ENCODE data around the gene PDE9A. TPM values are rescaled to one million over a fixed set of nuclear protein-coding genes. Genes with fewer than 3 reads are reported as not detected.

The PDE9A gene
- total RNA-seq, 3 donors from 2014 or later: 3.0 to 14.7 (median 10.5) TPM

GRCh38 chr21:42703136-42703908, 49.9 kb downstream of the PDE9A start:
- TF ChIP-seq POLR2AphosphoS5 (IDR thresholded peaks at IDR 0.05): no peak
- no peak for TF ChIP-seq POLR2A (IDR thresholded peaks at IDR 0.05)
- TF ChIP-seq CTCF (IDR thresholded peaks at IDR 0.05): no peak
- H3K4me1 ChIP-seq: no peaks in the 10 kb centered on the region
- intact Hi-C loops (cut with DNase I; ENCODE audit: low total_unique reads): no loop called here
- H3K27ac ChIP-seq: no peak overlapping the region
- DNase-seq (ENCODE audit: low spot score in 2 of 2): peak in 1 of 2 donors; percentile 38
- no peaks in the 10 kb centered on the region for H3K36me3 ChIP-seq
- H3K4me3 ChIP-seq: no peak overlapping the region
- H3K27me3 ChIP-seq: no peaks in the 10 kb centered on the region
- H3K9me3 ChIP-seq: no peaks in the 10 kb centered on the region

- intact Hi-C loops (cut with DNase I; ENCODE audit: low total_unique reads): no loop called here
- no peak overlapping the region for H3K27ac ChIP-seq
- DNase-seq (ENCODE audit: low spot score in 2 of 2): no peak
These were observed 50.5 kb downstream of the PDE9A start for GRCh38 chr21:42703965-42704364.

GRCh38 chr21:42704861-42705260, 51.4 kb downstream of the PDE9A start:
- TF ChIP-seq POLR2AphosphoS5 (IDR thresholded peaks at IDR 0.05) (no peak), POLR2A (IDR thresholded peaks at IDR 0.05) (no peak), CTCF (IDR thresholded peaks at IDR 0.05) (no peak)

More at GRCh38 chr21:42703965-42704364, 50.5 kb downstream of the PDE9A start:
- H3K36me3 ChIP-seq: no peaks in the 10 kb centered on the region
- no peak overlapping the region for H3K4me3 ChIP-seq
- no peaks in the 10 kb centered on the region for H3K9me3 ChIP-seq
- TF ChIP-seq POLR2AphosphoS5 (IDR thresholded peaks at IDR 0.05): no peak
- no peak for TF ChIP-seq CTCF (IDR thresholded peaks at IDR 0.05)
- TF ChIP-seq POLR2A (IDR thresholded peaks at IDR 0.05): no peak
- no peaks in the 10 kb centered on the region for H3K4me1 ChIP-seq
- no peaks in the 10 kb centered on the region for H3K27me3 ChIP-seq

GRCh38 chr21:42705346-42705745, 51.9 kb downstream of the PDE9A start:
- H3K4me3 ChIP-seq: no peak overlapping the region
- H3K4me1 ChIP-seq: no peaks in the 10 kb centered on the region

More at GRCh38 chr21:42704861-42705260, 51.4 kb downstream of the PDE9A start:
- H3K27ac ChIP-seq: no peak overlapping the region
- no peak for DNase-seq (ENCODE audit: low spot score in 2 of 2)
- H3K4me3 ChIP-seq: no peak overlapping the region
- no peaks in the 10 kb centered on the region for H3K9me3 ChIP-seq
- no peaks in the 10 kb centered on the region for H3K27me3 ChIP-seq
- no peaks in the 10 kb centered on the region for H3K4me1 ChIP-seq
- intact Hi-C loops (cut with DNase I; ENCODE audit: low total_unique reads): no loop called here
- H3K36me3 ChIP-seq: no peaks in the 10 kb centered on the region

More at GRCh38 chr21:42705346-42705745, 51.9 kb downstream of the PDE9A start:
- Histone ChIP-seq H3K27me3 (no peaks in the 10 kb centered on the region), H3K36me3 (no peaks in the 10 kb centered on the region), H3K27ac (no peak overlapping the region), H3K9me3 (no peaks in the 10 kb centered on the region)
- intact Hi-C loops (cut with DNase I; ENCODE audit: low total_unique reads): no loop called here
- DNase-seq (ENCODE audit: low spot score in 2 of 2): no peak
- TF ChIP-seq POLR2AphosphoS5 (IDR thresholded peaks at IDR 0.05) (no peak), POLR2A (IDR thresholded peaks at IDR 0.05) (no peak), CTCF (IDR thresholded peaks at IDR 0.05) (no peak)

Data from breast epithelium (tissue), 4 donors.